IPS-20b (cell line): Measurements from ENCODE around the gene INTS1.

Source experiments
- H3K27ac ChIP-seq: one replicate; pipeline ENCODE4 v1.5.1; 2013; ENCODE audit warnings: low read length
- H3K27me3 ChIP-seq: 2 replicates; pipeline ENCODE4 v1.6.1; 2013; ENCODE audit warnings: mild to moderate bottlenecking, low read length, inconsistent platforms; ENCODE audit not compliant: insufficient read depth
- H3K36me3 ChIP-seq: 2 replicates; pipeline ENCODE4 v1.6.1; 2013; ENCODE audit warnings: low read depth, mild to moderate bottlenecking, inconsistent platforms, low read length, moderate library complexity; ENCODE audit not compliant: insufficient read depth
- H3K4me1 ChIP-seq: 2 replicates; pipeline ENCODE4 v1.6.1; 2013; ENCODE audit warnings: mild to moderate bottlenecking, control low read depth, inconsistent platforms, low read length, moderate library complexity; ENCODE audit not compliant: insufficient read depth
- H3K4me3 ChIP-seq: 2 replicates; pipeline ENCODE4 v1.5.1; 2013; ENCODE audit warnings: mild to moderate bottlenecking, low read length, inconsistent platforms
- H3K9ac ChIP-seq: 2 replicates; pipeline ENCODE4 v1.6.1; 2013; ENCODE audit warnings: low read depth, mild to moderate bottlenecking, inconsistent platforms, low read length, moderate library complexity
- H3K9me3 ChIP-seq: 2 replicates; pipeline ENCODE4 v1.6.1; 2013; ENCODE audit warnings: mild to moderate bottlenecking, low read depth, low read length, inconsistent platforms; ENCODE audit not compliant: insufficient read depth

The INTS1 gene

DNA sequence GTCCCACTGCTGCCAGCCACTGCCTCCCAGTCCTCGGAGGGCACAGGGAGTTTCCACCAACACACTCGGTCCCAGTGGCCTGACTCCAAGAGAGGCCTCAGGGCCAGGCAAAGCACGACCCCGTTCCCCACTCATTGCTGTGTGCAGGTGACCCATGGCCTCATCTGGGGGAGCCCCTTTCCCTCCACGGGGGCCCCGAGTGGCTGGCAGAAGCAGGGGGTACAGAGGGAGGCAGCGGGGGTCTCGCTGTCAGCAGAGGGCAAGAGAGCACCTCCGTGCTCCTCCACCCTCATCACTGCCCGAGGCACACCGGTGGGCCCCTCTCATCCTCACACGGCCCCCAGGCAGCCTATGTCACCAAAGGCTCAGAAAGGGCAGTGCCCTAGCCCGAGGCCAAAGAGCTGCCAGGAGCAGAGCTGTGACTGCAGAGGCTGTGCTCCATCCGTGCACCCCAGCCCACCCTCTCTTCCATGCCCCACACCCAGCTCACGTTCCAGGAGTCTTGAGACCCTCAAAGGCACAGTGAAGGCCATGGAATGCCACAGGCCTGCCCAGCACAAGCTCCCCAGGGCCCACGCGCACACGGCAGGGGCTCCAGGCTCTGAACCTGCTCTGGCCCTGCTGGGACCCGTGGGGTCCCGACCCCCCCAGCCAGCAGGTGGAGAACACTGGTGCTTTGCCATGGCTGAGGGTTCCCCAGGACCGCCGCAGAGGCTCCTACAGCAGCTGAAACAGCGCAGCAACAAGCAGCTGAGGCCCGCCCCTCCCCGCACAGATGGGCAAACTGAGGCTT, 70.9 kb downstream of the INTS1 start:
- Histone ChIP-seq H3K4me1 (no peaks in the 10 kb centered on the region), H3K27me3 (peaks cover 4% of the 10 kb centered on the region; the same call in 1 of the 2 replicates), H3K9ac (no peak overlapping the region), H3K36me3 (no peaks in the 10 kb centered on the region), H3K9me3 (no peaks in the 10 kb centered on the region), H3K27ac (no peak overlapping the region), H3K4me3 (no peak overlapping the region)

- Histone ChIP-seq H3K9me3 (no peaks in the 10 kb centered on the region), H3K36me3 (no peaks in the 10 kb centered on the region), H3K4me1 (no peaks in the 10 kb centered on the region), H3K9ac (no peak overlapping the region), H3K27ac (no peak overlapping the region), H3K27me3 (peaks cover 4% of the 10 kb centered on the region; the same call in 1 of the 2 replicates), H3K4me3 (no peak overlapping the region)
Measured at GRCh38 chr7:1432411-1433082, 71.6 kb downstream of the INTS1 start.

DNA sequence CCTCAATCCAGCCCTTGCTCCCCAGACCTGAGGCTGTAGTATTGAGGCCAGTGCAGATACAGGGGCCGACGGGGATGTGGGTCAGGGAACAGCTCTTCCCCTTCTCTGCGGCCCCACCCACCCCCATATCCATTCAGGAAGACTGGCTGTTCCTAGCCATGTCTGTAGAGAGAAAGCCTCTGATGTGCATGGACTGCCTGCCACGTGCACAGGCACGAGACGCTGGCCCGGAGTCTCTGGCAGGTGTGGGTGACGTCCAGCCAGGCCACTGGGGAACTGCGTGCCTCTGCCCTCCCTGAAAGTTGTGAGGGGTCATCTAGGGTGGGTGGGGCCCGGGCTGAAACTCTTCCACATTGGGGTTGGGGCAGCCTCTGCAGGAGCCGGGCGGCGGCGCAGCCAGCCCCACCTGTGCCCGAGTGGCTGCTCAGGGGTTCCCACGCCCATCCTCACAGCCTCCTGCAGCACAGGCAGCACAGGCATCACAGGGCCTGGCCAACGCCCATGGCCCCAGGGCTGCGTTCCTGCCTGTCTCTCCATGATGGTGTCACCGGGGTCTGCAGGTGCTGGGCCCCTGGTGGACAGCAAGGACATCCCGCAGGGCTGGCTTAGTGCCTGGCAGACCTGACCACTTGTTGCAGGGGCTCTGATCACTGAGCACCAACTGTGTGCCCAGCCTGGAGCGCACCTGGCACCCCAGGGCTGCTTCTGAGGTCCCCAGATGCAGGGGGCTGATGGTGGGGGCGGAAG, 72.4 kb downstream of the INTS1 start:
- peaks cover 4% of the 10 kb centered on the region; the same call in 1 of the 2 replicates for H3K27me3 ChIP-seq
- no peak overlapping the region for H3K27ac ChIP-seq
- no peak overlapping the region for H3K4me3 ChIP-seq
- H3K9me3 ChIP-seq: no peaks in the 10 kb centered on the region
- no peak overlapping the region for H3K9ac ChIP-seq
- no peaks in the 10 kb centered on the region for H3K4me1 ChIP-seq
- no peaks in the 10 kb centered on the region for H3K36me3 ChIP-seq

DNA sequence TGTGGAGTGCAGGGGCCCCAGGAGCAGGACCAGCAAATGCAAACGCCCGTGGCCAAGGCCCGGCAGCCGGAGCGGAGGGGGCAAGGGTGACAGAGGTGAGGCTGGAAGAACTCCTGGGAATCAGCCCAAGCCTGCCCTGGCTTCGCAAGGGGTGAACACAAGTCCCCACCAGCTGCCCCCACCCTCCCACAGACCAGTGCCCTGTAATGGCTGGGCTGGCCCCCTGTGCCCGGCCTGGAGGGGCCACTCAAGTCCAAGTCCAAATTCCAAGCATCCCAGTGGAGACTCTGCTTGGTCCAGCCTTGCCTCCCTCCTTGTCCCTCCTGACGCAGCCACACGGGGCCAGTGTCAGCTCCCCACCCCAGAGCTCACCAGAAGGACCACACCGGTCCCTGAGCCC, 73.0 kb downstream of the INTS1 start:
- Histone ChIP-seq H3K9me3 (no peaks in the 10 kb centered on the region), H3K4me3 (no peak overlapping the region), H3K27me3 (peaks cover 4% of the 10 kb centered on the region; the same call in 1 of the 2 replicates), H3K9ac (no peak overlapping the region), H3K36me3 (no peaks in the 10 kb centered on the region), H3K4me1 (no peaks in the 10 kb centered on the region), H3K27ac (no peak overlapping the region)

GRCh38 chr7:1430056-1430845, 73.9 kb downstream of the INTS1 start:
- no peaks in the 10 kb centered on the region for H3K9me3 ChIP-seq
- H3K27ac ChIP-seq: no peak overlapping the region
- H3K27me3 ChIP-seq: peaks cover 4% of the 10 kb centered on the region; the same call in 1 of the 2 replicates
- no peak overlapping the region for H3K4me3 ChIP-seq
- no peaks in the 10 kb centered on the region for H3K36me3 ChIP-seq
- H3K4me1 ChIP-seq: no peaks in the 10 kb centered on the region
- H3K9ac ChIP-seq: no peak overlapping the region

DNA sequence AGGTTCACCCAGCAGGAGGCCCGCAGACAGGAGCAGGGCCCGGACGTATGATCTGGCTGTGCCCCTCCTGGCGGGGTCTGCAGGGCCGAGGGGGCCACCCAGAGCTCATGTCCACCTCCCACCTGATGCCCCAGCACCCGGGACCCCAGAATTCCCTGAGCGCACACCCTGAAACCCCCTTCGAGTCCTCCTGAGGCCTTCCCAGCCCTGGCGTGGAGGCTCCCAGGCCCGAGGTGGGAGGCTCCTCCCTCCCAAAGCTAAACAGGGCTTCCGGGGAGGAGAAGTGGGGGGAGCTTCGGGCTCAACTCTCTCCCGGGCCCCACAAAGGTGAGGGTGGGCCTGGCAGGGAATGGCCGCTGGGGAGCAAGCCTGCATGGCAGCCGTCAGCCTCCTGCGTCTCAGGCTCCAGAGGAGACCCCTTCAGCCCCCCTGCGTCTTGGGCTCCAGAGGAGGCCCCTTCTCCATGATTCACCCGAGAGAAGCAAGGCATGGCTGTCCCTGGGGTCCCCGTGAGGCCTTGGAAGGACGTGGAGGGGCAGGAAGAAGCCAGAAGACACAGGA, 75.2 kb downstream of the INTS1 start:
- Histone ChIP-seq H3K9ac (no peak overlapping the region), H3K36me3 (no peaks in the 10 kb centered on the region), H3K4me3 (no peak overlapping the region), H3K4me1 (no peaks in the 10 kb centered on the region), H3K27ac (no peak overlapping the region), H3K27me3 (peaks cover 4% of the 10 kb centered on the region; the same call in 1 of the 2 replicates), H3K9me3 (no peaks in the 10 kb centered on the region)

DNA sequence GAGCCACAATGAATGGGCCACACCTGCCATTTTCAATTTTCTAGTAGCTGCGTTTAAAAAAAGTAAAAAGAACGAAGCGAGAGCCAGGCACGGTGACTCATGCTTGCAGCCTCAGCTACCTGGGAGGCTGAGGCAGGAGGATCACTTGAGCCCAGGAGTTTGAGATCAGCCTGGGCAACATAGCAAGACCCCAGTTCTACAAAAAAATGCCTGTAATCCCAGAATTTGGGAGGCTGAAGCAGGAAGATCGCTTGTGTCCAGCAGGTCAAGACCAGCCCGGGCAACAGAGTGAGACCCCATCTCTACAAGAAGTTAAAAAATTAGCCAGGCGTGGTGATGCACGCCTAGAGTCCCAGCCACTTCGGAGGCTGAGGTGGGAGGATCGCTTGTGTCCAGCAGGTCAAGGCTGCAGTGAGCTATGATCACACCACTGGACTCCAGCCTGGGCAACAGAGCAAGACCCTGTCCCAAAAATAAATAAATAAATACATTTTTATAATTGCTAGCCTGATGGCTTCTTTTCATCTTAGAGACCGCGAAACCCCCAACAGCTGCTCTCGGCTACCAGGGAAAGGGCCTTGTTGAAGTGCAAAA, 77.0 kb downstream of the INTS1 start:
- Histone ChIP-seq H3K36me3 (no peaks in the 10 kb centered on the region), H3K4me3 (no peak overlapping the region), H3K27me3 (peaks cover 3% of the 10 kb centered on the region; the same call in 1 of the 2 replicates), H3K4me1 (no peaks in the 10 kb centered on the region), H3K9ac (no peak overlapping the region), H3K9me3 (no peaks in the 10 kb centered on the region), H3K27ac (no peak overlapping the region)

- H3K9ac ChIP-seq: no peak overlapping the region
- no peaks in the 10 kb centered on the region for H3K4me1 ChIP-seq
- H3K27me3 ChIP-seq: no peaks in the 10 kb centered on the region; the same call in 1 of the 2 replicates
- no peaks in the 10 kb centered on the region for H3K9me3 ChIP-seq
- H3K36me3 ChIP-seq: no peaks in the 10 kb centered on the region
- no peak overlapping the region for H3K4me3 ChIP-seq
- no peak overlapping the region for H3K27ac ChIP-seq
Measured at GRCh38 chr7:1426474-1426873, 77.7 kb downstream of the INTS1 start.

DNA sequence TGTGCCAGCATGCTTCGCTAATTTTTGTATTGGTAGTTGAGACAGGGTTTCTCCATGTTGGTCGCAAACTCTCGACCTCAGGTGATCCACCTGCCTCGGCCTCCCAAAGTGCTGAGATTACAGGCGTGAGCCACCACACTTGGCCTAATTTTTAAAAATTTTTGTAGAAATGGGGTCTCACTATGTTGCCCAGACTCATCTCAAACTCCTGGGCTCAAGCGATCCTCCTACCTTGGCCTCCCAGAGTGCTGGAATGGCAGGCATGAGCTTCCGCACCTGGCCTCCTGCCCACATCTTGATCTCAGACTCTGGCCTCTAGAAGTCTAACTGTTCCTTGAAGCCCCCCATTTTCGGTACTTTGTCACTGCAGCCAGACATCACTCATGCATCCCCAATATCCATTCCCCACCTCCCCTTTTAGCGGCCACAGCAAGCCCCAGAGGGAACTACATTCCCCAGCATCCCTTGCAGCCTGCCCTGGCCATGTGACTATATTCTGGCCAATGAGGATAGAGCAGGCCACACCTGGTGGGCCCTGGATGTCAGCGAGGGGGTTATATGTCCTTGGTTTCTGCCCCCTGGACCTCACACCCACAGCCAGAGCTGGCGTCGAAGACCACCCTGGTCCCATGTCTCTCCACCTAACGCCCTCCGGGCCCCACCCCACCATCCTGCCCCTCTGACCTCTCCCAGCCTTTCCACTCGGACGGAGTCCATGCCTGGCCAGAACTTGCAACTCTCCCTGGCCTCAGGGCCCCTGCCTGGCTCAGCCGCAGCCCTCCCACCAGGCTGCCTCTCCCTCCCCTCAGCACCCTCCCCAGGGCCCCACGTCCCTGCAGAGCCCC, 78.7 kb downstream of the INTS1 start:
- no peaks in the 10 kb centered on the region; the same call in 1 of the 2 replicates for H3K27me3 ChIP-seq
- H3K4me1 ChIP-seq: no peaks in the 10 kb centered on the region
- no peaks in the 10 kb centered on the region for H3K36me3 ChIP-seq
- no peak overlapping the region for H3K9ac ChIP-seq
- H3K27ac ChIP-seq: no peak overlapping the region
- no peaks in the 10 kb centered on the region for H3K9me3 ChIP-seq
- no peak overlapping the region for H3K4me3 ChIP-seq

DNA sequence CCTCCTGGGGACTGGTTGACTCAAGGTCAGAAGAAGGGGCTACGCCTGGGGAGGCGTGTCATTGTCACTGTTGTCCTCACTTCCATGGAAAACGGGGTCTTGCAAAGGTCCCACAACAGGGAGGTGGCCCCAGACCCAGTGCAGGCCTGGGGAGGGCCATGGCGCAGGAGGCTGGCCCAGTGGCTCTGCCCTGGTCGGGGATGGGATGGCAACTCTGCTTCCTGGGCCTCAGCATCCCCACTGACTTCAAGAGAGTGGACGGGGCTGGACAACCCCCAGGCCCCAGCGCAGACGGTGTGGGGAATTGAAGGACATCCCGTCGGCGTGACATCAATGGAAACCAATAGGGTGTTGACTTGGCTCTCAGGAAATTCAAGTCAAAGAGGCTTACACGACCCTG, 80.1 kb downstream of the INTS1 start:
- Histone ChIP-seq H3K9ac (no peak overlapping the region), H3K4me1 (no peaks in the 10 kb centered on the region), H3K9me3 (no peaks in the 10 kb centered on the region), H3K27me3 (no peaks in the 10 kb centered on the region; the same call in 1 of the 2 replicates), H3K4me3 (no peak overlapping the region), H3K36me3 (no peaks in the 10 kb centered on the region), H3K27ac (no peak overlapping the region)
